ENCODE data around the gene SMURF1. TPM values are rescaled to one million over a fixed set of nuclear protein-coding genes. Genes with fewer than 3 reads are reported as not detected.
"Not testable (repeated sequence)": the region's sequence is repeated elsewhere in the genome, so short reads cannot be mapped to it uniquely, and the experiment has no call there.

The SMURF1 gene
- total RNA-seq, 2 experiments from 2014 or later: 15.9 to 17.6 TPM

DNA sequence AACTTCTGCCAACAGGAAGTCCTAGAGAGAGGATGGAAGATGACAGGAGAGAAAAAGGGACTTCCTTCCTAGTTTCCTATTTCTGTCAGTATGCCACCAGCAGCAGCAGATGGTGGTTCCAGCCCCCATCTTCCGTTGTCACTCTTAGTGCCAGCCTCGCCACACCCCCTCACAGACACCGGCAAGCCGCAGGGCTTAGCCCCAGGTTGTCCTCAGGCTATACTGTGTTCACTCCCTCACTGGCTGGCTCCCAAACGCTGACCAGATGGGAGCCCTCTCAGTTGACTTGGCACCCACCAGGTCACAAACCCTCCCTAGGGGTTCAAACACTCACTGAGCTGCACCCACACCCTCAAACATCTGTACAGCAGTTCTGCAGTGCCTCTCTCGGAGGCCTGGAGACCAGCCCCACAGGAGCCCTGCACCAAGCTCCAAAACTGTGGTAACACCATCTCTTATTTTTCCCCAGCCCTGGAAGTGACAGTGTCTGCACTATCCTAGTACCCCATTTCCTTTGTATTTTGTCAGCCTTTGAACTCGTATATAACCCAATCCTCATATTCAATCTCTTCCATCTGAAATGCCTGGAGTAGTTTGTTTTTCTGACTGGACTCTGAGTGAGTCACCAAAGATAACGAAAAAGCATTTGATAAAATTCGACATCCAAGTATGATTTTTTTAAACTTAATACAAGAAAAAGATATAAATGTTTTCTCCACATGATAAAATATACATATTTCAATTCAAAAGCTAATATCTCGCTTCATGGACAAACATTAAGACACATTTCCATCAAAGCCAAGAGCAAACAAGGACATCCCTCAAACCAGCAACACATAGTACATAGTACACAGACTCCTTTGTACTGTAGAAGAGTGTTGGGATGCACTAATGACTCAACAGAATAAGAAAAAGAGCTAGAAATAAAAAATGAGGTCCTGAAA, 34.5 kb downstream of the SMURF1 start:
- ChIA-PET POLR2A (no interaction called here), CTCF (interaction anchor here (0.6 kb wide), 1 partner anchor 1138 kb away, joined by 4 read pairs; no protein-coding TSS in a partner anchor)
- Mint-ChIP-seq H3K9me3 (peaks cover 4% of the 10 kb centered on the region), H3K4me1 (peaks cover 36% of the 10 kb centered on the region), H3K36me3 (ENCODE audit: low read depth) (peaks cover 16% of the 10 kb centered on the region), H3K4me3 (no peak overlapping the region), H3K27ac (no peak overlapping the region), H3K27me3 (no peaks in the 10 kb centered on the region)
- no peak for DNase-seq

DNA sequence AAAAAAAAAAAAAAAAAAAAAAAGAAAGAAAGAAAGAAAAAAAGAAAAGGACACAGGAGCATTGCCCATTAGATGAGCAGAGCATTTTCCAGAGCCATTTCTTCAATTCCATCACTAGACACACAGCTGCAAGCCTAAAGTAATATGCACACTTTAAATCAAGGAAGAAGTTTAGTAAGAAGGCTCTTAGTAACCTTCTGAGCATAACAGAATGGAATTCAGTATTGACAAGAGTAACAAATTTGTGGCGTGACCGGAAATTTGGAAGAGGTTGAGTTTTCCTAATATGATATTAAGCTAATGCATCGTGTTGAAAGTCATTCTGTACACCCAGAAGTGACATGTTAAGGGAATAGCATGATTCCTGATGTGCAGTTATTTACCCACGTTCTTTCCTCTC, 35.3 kb downstream of the SMURF1 start:
- ChIA-PET POLR2A (no interaction called here), CTCF (no interaction called here)
- no peak overlapping the region for H3K27ac Mint-ChIP-seq
- peaks cover 41% of the 10 kb centered on the region for H3K4me1 Mint-ChIP-seq
- no peak for DNase-seq
- H3K9me3 Mint-ChIP-seq: peaks cover 4% of the 10 kb centered on the region
- H3K4me3 Mint-ChIP-seq: no peak overlapping the region
- no peaks in the 10 kb centered on the region for H3K27me3 Mint-ChIP-seq
- peaks cover 14% of the 10 kb centered on the region for H3K36me3 Mint-ChIP-seq (ENCODE audit: low read depth)

DNA sequence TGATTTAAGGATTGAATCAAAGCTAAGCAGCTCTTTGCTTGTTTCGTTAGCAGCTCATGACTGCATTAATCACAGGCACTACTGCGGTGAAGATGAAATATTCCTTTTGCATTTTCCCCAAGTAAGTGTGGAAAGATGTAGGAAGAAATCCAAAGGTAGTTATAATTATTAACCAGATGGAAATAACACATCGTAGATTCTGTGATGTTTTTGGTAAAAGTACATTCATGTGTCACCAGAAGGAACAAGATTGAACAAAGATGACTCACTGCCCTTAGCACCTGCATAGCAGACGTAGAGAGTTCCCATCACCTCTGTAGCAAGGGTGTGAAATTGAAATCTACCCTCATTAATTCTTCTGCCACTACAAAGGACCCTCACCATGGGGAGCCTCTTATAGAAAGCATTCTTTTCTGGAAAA, 37.1 kb downstream of the SMURF1 start:
- peaks cover 4% of the 10 kb centered on the region for H3K36me3 Mint-ChIP-seq (ENCODE audit: low read depth)
- no peak overlapping the region for H3K4me3 Mint-ChIP-seq
- POLR2A ChIA-PET: no interaction called here
- H3K27me3 Mint-ChIP-seq: no peaks in the 10 kb centered on the region
- no peaks in the 10 kb centered on the region for H3K9me3 Mint-ChIP-seq
- DNase-seq: no peak
- H3K27ac Mint-ChIP-seq: no peak overlapping the region
- CTCF ChIA-PET: no interaction called here
- peaks cover 47% of the 10 kb centered on the region for H3K4me1 Mint-ChIP-seq

DNA sequence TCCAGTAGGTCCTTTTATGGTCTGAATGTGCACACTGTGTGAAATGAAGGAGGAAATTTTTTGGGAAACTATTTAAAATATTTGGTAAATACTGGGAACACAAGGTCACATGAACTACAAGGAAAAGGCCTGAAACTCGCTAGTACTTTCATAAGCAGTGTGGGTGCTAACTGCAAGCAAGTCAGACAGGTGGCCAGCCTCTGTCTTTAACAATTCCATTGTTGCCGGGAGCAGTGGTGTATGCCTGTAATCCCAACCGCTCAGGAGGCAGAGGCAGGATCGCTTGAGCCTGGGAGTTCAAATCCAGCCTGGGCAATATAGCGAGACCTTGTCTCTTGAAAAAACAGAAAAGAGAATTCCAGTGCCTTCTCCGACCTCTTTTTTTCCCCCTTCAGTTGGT, 37.5 kb downstream of the SMURF1 start:
- no peak for DNase-seq
- H3K4me3 Mint-ChIP-seq: no peak overlapping the region
- ChIA-PET CTCF (no interaction called here), POLR2A (no interaction called here)
- no peaks in the 10 kb centered on the region for H3K9me3 Mint-ChIP-seq
- no peaks in the 10 kb centered on the region for H3K27me3 Mint-ChIP-seq
- H3K36me3 Mint-ChIP-seq (ENCODE audit: low read depth): peaks cover 1% of the 10 kb centered on the region
- H3K4me1 Mint-ChIP-seq: peaks cover 42% of the 10 kb centered on the region
- no peak overlapping the region for H3K27ac Mint-ChIP-seq

DNA sequence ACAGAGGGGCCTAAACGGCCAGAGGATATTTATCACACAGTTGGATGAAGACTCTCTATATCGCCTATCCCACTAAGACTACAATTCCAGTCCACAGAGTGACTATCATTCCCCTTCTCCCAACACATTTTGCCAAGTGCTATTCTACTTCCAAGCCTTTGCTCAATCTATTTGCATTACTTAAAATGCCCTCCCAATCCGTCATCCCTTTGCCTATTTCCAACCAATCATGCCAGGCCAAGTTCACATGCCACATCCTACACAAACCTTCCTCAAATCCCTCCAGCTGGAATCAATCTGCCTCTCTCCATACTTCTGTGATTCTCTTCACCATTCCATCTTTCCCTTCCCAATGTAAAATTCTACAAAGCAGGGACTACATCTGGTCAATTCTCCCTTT, 38.2 kb downstream of the SMURF1 start:
- no peak overlapping the region for H3K4me3 Mint-ChIP-seq
- peaks cover 42% of the 10 kb centered on the region for H3K4me1 Mint-ChIP-seq
- no peaks in the 10 kb centered on the region for H3K36me3 Mint-ChIP-seq (ENCODE audit: low read depth)
- H3K27me3 Mint-ChIP-seq: no peaks in the 10 kb centered on the region
- ChIA-PET POLR2A (no interaction called here), CTCF (interaction anchor here (0.6 kb wide), 1 partner anchor 40 kb away, joined by 3 read pairs; no protein-coding TSS in a partner anchor)
- H3K9me3 Mint-ChIP-seq: no peaks in the 10 kb centered on the region
- no peak for DNase-seq
- H3K27ac Mint-ChIP-seq: no peak overlapping the region

DNA sequence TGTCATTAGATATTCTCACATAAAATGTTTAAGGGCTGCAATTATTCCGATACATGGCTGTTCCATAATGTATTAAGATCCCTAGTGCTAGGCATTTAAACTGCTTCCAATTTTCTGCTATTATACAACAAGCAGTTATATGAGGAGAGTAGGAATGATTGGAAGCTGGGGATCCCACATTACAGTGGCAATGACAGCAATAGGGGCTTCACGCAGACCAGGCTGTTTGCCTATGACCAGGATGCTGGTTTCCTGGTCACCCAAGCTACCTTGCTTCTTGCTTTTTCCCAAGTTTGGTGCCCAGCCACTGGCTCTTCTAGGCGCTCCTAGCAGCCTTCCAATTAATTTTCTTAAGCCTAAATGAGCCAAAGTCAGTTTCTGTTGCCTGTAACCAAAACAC, 39.3 kb downstream of the SMURF1 start:
- Mint-ChIP-seq H3K9me3 (peaks cover 2% of the 10 kb centered on the region), H3K27me3 (no peaks in the 10 kb centered on the region), H3K4me3 (no peak overlapping the region), H3K4me1 (peaks cover 44% of the 10 kb centered on the region), H3K36me3 (ENCODE audit: low read depth) (peaks cover 7% of the 10 kb centered on the region), H3K27ac (no peak overlapping the region)
- CTCF ChIA-PET: no interaction called here
- POLR2A ChIA-PET: no interaction called here
- no peak for DNase-seq

DNA sequence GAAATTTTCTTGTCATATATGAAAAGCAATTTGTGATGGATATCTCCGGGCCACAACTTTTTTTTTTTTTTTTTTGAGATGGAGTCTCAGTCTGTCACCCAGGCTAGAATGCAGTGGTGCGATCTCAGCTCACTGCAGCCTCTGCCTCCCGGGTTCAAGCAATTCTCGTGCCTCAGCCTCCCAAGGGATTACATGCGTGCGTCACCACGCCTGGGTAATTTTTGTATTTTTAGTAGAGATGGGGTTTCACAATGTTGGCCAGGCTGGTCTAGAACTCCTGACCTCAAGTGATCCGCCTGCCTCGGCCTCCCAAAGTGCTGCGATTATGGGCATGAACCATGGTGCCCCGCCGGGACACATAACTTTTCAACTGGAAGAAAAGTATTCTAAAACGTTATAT, 40.1 kb downstream of the SMURF1 start:
- POLR2A ChIA-PET, H3K9me3 Mint-ChIP-seq, H3K4me3 Mint-ChIP-seq, H3K27me3 Mint-ChIP-seq, DNase-seq, H3K27ac Mint-ChIP-seq: not testable (repeated sequence)
- CTCF ChIA-PET: interaction anchor here (0.7 kb wide), 1 partner anchor 41 kb away, joined by 3 read pairs; no protein-coding TSS in a partner anchor
- H3K4me1 Mint-ChIP-seq: peaks cover 43% of the 10 kb centered on the region
- H3K36me3 Mint-ChIP-seq (ENCODE audit: low read depth): peaks cover 13% of the 10 kb centered on the region

DNA sequence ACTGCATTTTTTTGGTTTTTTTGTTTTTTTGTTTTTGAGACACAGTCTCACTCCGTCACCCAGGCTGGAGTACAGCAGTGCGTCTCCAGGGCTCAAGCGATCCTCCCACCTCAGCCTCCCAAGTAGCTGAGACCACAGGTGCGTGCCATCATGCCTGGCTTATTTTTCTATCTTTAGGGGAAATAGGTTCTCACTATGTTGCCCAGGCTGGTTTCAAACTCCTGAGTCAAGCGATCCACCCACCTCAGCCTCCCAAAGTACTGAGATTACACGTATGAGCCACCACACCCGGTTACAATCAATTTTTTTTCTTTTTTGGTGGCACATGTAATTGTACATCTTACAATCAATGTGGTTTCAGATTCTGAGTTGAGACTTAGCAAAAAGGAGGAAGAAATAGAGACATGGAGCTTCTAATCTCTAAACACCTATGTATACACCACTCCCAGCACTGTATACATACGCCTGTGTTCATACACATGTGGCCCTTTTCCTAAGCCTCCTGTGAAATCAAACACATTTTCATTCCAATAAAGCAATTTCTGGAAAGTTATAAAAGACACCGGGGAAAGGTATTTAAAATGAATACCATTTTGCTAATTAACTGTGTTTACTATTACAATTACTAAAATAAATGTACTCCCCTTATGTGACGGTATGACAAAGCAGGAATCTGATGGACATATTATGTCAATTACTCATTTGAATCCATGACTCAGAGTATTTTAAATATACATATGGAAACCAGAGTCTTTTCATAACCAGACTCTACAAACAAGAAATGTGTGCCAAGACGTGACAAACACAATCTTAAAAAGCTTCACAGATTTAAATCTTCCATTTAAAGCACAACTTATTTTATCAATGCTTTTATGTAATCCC, 40.9 kb downstream of the SMURF1 start:
- Mint-ChIP-seq H3K9me3 (peaks cover 6% of the 10 kb centered on the region), H3K36me3 (ENCODE audit: low read depth) (peaks cover 20% of the 10 kb centered on the region), H3K27me3 (no peaks in the 10 kb centered on the region), H3K27ac (no peak overlapping the region), H3K4me1 (peaks cover 46% of the 10 kb centered on the region), H3K4me3 (peak overlapping the region; percentile 5)
- ChIA-PET CTCF (interaction anchor here (0.7 to 1.3 kb wide), 2 partner anchors 9 to 41 kb away, joined by 3 to 4 read pairs; no protein-coding TSS in a partner anchor), POLR2A (no interaction called here)
- peak; percentile 20 for DNase-seq

DNA sequence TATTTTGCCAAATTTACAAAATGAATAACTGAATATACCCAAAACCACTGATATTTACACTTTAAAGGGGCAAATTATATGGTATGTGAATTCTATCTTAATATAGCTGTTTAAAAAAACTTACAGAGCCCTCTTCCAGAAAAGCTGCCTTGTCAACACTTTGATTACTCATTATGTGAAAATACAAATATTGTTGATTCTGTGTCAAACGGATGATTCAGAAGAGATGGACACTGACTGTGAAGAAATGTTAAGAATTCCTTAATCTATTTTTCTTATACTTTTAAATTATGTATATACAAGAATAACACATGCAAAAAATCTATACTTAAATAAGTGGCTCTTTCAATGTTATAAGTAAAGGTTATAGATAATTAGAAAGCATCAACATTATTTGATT, 41.5 kb downstream of the SMURF1 start:
- CTCF ChIA-PET: interaction anchor here (1.3 kb wide), 1 partner anchor 8 kb away, joined by 4 read pairs; no protein-coding TSS in a partner anchor
- Mint-ChIP-seq H3K36me3 (ENCODE audit: low read depth) (peaks cover 25% of the 10 kb centered on the region), H3K4me1 (peaks cover 40% of the 10 kb centered on the region)

DNA sequence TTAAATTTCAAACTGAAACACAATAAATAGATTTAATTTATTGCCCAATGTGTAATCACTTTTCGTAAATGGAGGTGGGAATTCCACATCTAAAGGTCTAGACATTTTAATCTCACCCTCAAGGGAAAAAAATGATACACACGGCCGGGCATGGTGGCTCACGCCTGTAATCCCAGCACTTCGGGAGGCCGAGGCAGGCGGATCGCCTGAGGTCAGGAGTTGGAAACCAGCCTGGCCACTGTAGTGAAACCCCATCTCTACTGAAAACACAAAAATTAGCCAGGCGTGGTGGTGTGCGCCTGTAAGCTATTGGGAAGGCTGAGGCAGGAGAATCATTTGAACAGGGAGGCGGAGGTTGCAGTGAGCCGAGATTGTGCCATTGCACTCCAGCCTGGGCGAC, 42.4 kb downstream of the SMURF1 start:
- not testable (repeated sequence) for H3K27ac Mint-ChIP-seq

More for the DNA sequence above, 41.5 kb downstream of the SMURF1 start:
- no peak for DNase-seq
- Mint-ChIP-seq H3K27me3 (no peaks in the 10 kb centered on the region), H3K9me3 (peaks cover 10% of the 10 kb centered on the region), H3K27ac (no peak overlapping the region), H3K4me3 (no peak overlapping the region)
- POLR2A ChIA-PET: no interaction called here

DNA sequence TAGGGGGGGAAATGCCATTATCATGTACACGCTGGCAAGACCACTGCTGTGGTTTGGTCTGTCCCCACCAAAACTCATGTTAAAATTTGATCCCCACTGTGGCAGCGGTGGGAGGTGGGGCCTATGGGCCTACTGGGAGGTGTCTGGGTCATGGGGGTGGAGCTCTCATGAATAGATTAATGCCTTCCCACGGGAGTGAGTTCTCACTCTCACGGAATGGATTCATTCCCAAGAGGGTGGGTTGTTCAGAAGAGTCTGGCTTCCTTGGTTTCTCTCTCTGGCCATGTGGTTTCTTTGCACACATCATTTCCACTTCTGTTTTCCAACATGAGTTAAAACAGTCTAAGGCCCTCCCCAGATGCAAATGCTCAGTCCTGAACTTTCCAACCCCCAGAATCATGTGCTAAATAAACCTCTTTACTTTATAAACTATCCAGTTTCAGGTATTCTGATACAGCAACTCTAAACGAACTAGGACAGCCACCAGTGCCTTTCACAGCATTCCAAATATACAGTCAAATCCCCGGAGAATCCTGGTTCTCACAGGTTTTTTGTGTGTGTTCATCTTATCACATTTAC, 44.3 kb downstream of the SMURF1 start:
- no peak for DNase-seq
- Mint-ChIP-seq H3K4me3 (no peak overlapping the region), H3K27ac (no peak overlapping the region), H3K9me3 (peaks cover 11% of the 10 kb centered on the region), H3K36me3 (ENCODE audit: low read depth) (peaks cover 37% of the 10 kb centered on the region), H3K27me3 (no peaks in the 10 kb centered on the region), H3K4me1 (peaks cover 38% of the 10 kb centered on the region)
- ChIA-PET POLR2A (no interaction called here), CTCF (no interaction called here)

More for the DNA sequence above, 42.4 kb downstream of the SMURF1 start:
- DNase-seq, H3K27me3 Mint-ChIP-seq, POLR2A ChIA-PET, H3K4me3 Mint-ChIP-seq, CTCF ChIA-PET: not testable (repeated sequence)
- Mint-ChIP-seq H3K4me1 (peaks cover 38% of the 10 kb centered on the region), H3K9me3 (peaks cover 11% of the 10 kb centered on the region), H3K36me3 (ENCODE audit: low read depth) (peaks cover 33% of the 10 kb centered on the region)

DNA sequence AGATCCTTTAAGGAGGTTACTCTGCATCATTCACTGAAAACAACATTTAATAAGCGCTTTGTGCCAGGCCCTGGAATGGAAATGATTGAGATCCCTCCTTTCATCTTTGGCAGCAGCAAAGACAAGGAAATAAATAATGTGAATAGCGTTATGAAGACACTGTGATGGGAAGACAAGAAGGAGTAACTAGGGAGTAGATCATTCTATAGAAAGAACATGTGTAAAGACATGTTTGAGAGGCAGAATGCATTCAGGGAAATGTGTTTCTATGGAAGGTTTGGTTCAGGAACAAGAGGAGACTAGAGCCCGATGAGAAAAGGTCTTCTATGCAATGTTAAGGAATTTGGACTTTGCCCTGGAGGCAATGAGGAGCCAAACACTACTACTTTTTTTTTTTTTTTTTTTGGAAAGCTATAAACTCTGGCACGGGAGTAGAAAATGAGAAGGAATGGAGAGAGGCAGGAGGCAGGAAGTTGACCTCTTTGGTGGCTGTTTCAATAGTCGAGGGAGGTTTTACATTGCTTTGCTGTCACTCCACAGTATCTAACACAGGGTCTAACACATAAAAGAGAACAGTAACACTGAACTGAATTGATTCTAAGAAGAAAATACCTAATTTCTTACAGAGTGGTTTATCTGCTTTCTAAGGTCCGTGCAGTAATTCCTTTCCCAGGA, 44.9 kb downstream of the SMURF1 start:
- Mint-ChIP-seq H3K4me1 (peaks cover 35% of the 10 kb centered on the region), H3K27me3 (no peaks in the 10 kb centered on the region), H3K36me3 (ENCODE audit: low read depth) (peaks cover 37% of the 10 kb centered on the region), H3K4me3 (no peak overlapping the region), H3K27ac (no peak overlapping the region), H3K9me3 (peaks cover 11% of the 10 kb centered on the region)
- CTCF ChIA-PET: no interaction called here
- DNase-seq: no peak
- POLR2A ChIA-PET: no interaction called here
